Measurements from ENCODE around the gene CKS1B. TPM values are rescaled to one million over a fixed set of nuclear protein-coding genes. Genes with fewer than 3 reads are reported as not detected.

The CKS1B gene
- total and polyA plus RNA-seq, 9 of the 15 experiments (the other 6 are each of a cell fraction or from before 2014, with no cell fraction given): 215 to 1,103 (median 460) TPM

GRCh38 chr1:154961207-154962155 lies 13.0 kb upstream of the CKS1B start, which contains the start of gene PYGO2 (continued):
- TF ChIP-seq BRD9 (IDR thresholded peaks at IDR 0.05; ENCODE audit: low read depth, partially characterized antibody): no peak
- TF ChIP-seq NR4A1 (CRISPR knock-in tag; IDR thresholded peaks at IDR 0.05): 0 out of 2 replicates have a peak, but pooled peaks have one; percentile 47
- no peak; the same call in 1 of the 2 replicates for TF ChIP-seq NR4A1 (tag; IDR thresholded peaks at IDR 0.05)
- 0 out of 2 replicates have a peak, but pooled peaks have one; percentile 43 for TF ChIP-seq SLC30A9 (CRISPR knock-in tag; IDR thresholded peaks at IDR 0.05)
- TF ChIP-seq MYBL2 (IDR thresholded peaks at IDR 0.05; ENCODE audit: low read depth): no peak
- no peak for TF ChIP-seq MYBL2 (CRISPR knock-in tag; IDR thresholded peaks at IDR 0.05; ENCODE audit: borderline replicate concordance)
- 0 out of 2 replicates have a peak, but pooled peaks have one; percentile 60 for TF ChIP-seq OTX1 (CRISPR knock-in tag; IDR thresholded peaks at IDR 0.05)
- no peak for TF ChIP-seq HNRNPL (IDR thresholded peaks at IDR 0.05; ENCODE audit: low read depth, low read length)
- no peak for TF ChIP-seq MLX (CRISPR knock-in tag; conservative IDR thresholded peaks at IDR 0.05)
- TF ChIP-seq REST (IDR thresholded peaks at IDR 0.05; ENCODE audit: borderline replicate concordance): peak; percentile 52
- peak; percentile 88 for TF ChIP-seq REST (CRISPR knock-in tag; IDR thresholded peaks at IDR 0.05; ENCODE audit: low read depth)
- no peak for TF ChIP-seq LARP7 (IDR thresholded peaks at IDR 0.05)
- peak; percentile 85 for TF ChIP-seq SMAD4 (CRISPR knock-in tag; conservative IDR thresholded peaks at IDR 0.05)
- peak; percentile 17; the same call in 1 of the 2 replicates for TF ChIP-seq CHD2 (IDR thresholded peaks at IDR 0.05; ENCODE audit: low read depth, low read length)
- no peak for TF ChIP-seq RFX1 (IDR thresholded peaks at IDR 0.05)
- TF ChIP-seq POLR2H (tag; IDR thresholded peaks at IDR 0.05; ENCODE audit: low read depth): peak; percentile 83
- no peak; the same call in 1 of the 2 replicates for TF ChIP-seq ZSCAN32 (CRISPR knock-in tag; IDR thresholded peaks at IDR 0.05)
